Naive thymus-derived CD8-positive, alpha-beta T cell (primary cell): ENCODE data around the gene TSPAN5. TPM values are rescaled to one million over a fixed set of nuclear protein-coding genes. Genes with fewer than 3 reads are reported as not detected.

Experiments used
- ATAC-seq, 2 donors: fragments of 150-1000 bp; cut with Tn5 transposase in 1 of 2; sonication (Bioruptor Pico), chemical (Tn5 transposase) in 1 of 2; 1 replicate in 1 of 2; 2 replicates in 1 of 2; pipeline ENCODE4 v1.10.0; 2021; ENCODE audit warnings: mild to moderate bottlenecking in 2 of 2, moderate library complexity in 2 of 2
- POLR2A ChIA-PET: fragments of 350-600 bp; sonication (Branson Sonifier 250); formaldehyde crosslinking; loops from one replicate; lab custom pipeline; 2021; ENCODE audit warnings: antibody characterized with exemption; lab: Charles Lee
- DNase-seq, 10 donors: peaks; one replicate each; pipeline versions ENCODE4 v3.0.0 to v3.0.0-alpha.2; 2020 to 2022
- H3K27ac Mint-ChIP-seq, 10 donors: one replicate each; pipeline ENCODE4 v1.8.0; 2020 to 2022; ENCODE audit warnings: mild to moderate bottlenecking in 10 of 10, mixed read lengths in 10 of 10, moderate library complexity in 4 of 10, inconsistent platforms in 1 of 10
- H3K27me3 Mint-ChIP-seq, 5 donors: one replicate each; pipeline ENCODE4 v1.8.0; 2021 to 2022; ENCODE audit warnings: mixed read lengths in 5 of 5
- H3K36me3 Mint-ChIP-seq, 3 donors: one replicate each; pipeline ENCODE4 v1.8.0; 2020 to 2022; ENCODE audit warnings: mixed read lengths in 3 of 3, mild to moderate bottlenecking in 2 of 3, inconsistent platforms in 1 of 3
- H3K4me1 Mint-ChIP-seq, 4 donors: one replicate each; pipeline ENCODE4 v1.8.0; 2021 to 2022; ENCODE audit warnings: mixed read lengths in 4 of 4
- H3K4me3 Mint-ChIP-seq, 10 donors: one replicate each; pipeline ENCODE4 v1.8.0; 2020 to 2022; ENCODE audit warnings: mild to moderate bottlenecking in 10 of 10, mixed read lengths in 10 of 10, moderate library complexity in 6 of 10, inconsistent platforms in 1 of 10
- H3K9me3 Mint-ChIP-seq, 9 donors: one replicate each; pipeline ENCODE4 v1.8.0; 2020 to 2022; ENCODE audit warnings: mixed read lengths in 9 of 9, mild to moderate bottlenecking in 3 of 9, inconsistent platforms in 1 of 9, moderate library complexity in 1 of 9
- polyA plus RNA-seq, 3 donors: library from polyadenylated mRNA; unstranded; fragments of 300-500 nt; fragmentation: Illumina TruSeq; gene quantifications; one replicate each; pipeline ENCODE4 v1.2.3, GENCODE V29; 2021
- total RNA-seq, 8 experiments: library from RNA in 2 of 8; stranded (reverse) in 2 of 8; gene quantifications; one replicate each; pipeline ENCODE4 v1.2.3 and lab custom pipeline; 2021 to 2026

The TSPAN5 gene
- total and polyA plus RNA-seq, 5 experiments from 2014 or later: 5.0 to 13.9 (median 5.9) TPM

DNA sequence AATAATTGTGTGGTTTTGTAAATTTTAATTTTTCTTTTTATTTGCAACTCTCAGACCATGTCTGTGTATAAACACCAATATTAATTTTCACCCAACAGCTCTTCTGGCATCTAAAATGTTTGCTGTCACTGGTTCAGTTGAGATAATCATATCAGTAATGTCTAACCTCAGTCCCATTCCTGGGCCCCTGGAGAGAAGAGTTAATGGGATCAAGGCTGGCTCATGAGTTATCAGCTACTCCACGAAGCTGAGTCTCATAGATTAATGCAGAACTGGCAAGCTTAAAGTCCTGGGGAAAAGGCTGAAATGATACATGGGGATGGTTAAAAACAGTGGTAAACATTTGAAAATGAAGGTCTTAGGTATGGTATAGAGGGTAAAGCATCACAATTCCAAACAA is 28.4 kb upstream of the TSPAN5 start:
- POLR2A ChIA-PET: no interaction called here
- no peak for DNase-seq
- Mint-ChIP-seq H3K9me3 (peaks cover 0 to 9% (median 0%) of the 10 kb centered on the region in 9 donors), H3K27ac (peak overlapping the region in 1 of 10 donors; percentile 29), H3K36me3 (no peaks in the 10 kb centered on the region), H3K27me3 (no peaks in the 10 kb centered on the region), H3K4me3 (peak overlapping the region in 1 of 10 donors; percentile 62), H3K4me1 (peaks cover 29 to 67% (median 45%) of the 10 kb centered on the region in 4 donors)
- no peak for ATAC-seq

DNA sequence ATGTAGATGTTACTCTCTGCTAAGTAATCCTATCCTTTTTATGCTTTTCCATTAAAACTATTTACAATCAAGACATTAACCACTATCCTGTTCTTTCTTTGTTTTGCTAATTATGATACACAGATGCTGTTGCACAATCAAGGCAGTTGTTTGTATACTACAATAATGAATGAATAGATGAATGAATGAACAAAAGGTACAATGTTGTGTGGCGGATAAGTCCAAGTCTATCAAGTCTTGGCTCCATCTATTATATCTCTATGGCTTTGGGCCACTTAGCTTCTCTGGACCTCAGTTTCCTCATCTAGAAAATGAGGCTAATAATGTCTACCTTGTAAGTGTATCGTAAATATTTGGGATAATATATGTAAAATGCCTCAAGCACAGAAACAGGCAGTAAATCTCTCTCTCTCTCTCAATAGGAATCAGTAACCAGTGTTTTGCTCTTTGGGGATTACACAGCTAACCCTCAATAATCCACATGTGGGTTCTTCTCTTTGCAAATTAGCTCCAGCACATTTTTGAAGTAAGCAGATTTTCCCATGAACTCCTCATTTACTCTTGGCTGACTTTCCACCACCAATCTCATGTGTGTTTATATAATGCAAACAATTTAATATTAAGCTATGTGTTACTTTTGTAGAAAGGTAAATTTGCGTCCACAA is 27.8 kb upstream of the TSPAN5 start:
- peak overlapping the region in 1 of 10 donors; percentile 3 for H3K4me3 Mint-ChIP-seq
- H3K27ac Mint-ChIP-seq: peak overlapping the region in 1 of 10 donors; percentile 39
- peaks cover 29 to 67% (median 45%) of the 10 kb centered on the region in 4 donors for H3K4me1 Mint-ChIP-seq
- no peak for ATAC-seq
- no peaks in the 10 kb centered on the region for H3K36me3 Mint-ChIP-seq
- no peak for DNase-seq
- H3K9me3 Mint-ChIP-seq: peaks cover 0 to 9% (median 0%) of the 10 kb centered on the region in 9 donors
- no peaks in the 10 kb centered on the region for H3K27me3 Mint-ChIP-seq
- POLR2A ChIA-PET: no interaction called here

DNA sequence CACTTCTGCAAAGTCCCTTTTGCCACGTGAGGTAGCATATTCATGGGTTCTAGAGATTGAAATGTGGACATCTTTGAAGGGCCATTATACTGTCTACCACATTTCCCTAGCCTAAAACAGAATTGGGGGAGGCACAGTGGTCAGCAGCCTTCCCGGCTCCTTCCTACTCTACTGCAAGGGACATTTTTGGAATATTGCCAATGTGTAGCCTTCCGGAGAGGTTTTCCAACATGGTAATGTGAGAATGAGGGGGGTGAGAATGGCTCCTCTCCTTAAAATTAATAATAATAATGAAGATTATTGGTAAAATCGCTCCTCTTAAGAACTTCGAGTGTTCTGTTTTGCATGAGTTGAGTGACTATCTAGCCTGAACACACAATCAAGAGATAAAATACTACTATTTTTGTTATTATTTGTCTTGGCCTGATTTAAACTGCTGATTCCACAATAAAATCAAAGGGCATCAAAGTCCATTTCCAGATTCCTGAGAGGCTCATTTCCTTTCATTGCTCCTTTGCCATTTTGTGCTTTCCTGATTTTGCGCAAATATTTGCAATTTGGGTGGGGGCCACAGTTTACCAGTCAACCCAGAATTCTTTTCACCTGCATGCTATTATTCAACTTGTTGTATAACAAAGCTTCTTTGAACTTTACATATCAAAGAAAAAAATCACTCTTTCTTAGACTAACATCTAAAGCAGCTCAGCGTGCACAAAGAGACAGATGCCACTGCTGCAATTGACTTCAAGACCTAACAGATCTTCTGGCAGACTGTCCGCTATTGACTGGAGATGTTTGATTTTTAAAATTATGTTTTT is 27.0 kb upstream of the TSPAN5 start:
- Mint-ChIP-seq H3K27me3 (no peaks in the 10 kb centered on the region), H3K27ac (peak overlapping the region in 3 of 10 donors; percentile 6 to 39 (median 19)), H3K4me3 (peak overlapping the region in 2 of 10 donors; percentile 3 to 6), H3K9me3 (peaks cover 0 to 3% (median 0%) of the 10 kb centered on the region in 9 donors), H3K4me1 (peaks cover 25 to 61% (median 43%) of the 10 kb centered on the region in 4 donors), H3K36me3 (no peaks in the 10 kb centered on the region)
- peak; percentile 63 to 66 for ATAC-seq
- DNase-seq: peak in 2 of 10 donors; percentile 41 to 48
- POLR2A ChIA-PET: no interaction called here

DNA sequence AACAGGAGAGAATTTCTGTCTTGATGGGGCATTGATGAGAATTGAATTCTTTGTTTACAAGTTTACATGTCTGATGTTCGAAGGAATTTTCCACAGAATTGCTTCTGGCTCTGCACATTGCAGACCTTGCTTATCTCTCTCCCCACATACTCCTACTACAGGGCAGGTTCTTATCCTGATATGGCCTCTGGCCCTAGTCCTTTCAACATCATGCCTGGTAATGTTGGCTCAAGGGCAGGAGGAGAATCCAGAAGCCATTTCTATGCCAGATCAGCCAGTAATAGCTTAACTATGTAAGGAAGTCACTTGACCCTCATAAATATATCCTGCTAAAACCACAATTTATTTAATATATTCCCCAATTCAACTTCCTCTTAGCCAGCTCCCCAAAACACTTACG is 24.3 kb upstream of the TSPAN5 start:
- POLR2A ChIA-PET: interaction anchor here (0.7 kb wide), 1 partner anchor 422 kb away, joined by 3 read pairs; no protein-coding TSS in a partner anchor
- H3K36me3 Mint-ChIP-seq: no peaks in the 10 kb centered on the region
- peaks cover 9 to 35% (median 19%) of the 10 kb centered on the region in 4 donors for H3K4me1 Mint-ChIP-seq
- H3K27ac Mint-ChIP-seq: no peak overlapping the region
- no peaks in the 10 kb centered on the region for H3K27me3 Mint-ChIP-seq
- no peak for ATAC-seq
- DNase-seq: no peak
- H3K4me3 Mint-ChIP-seq: no peak overlapping the region
- no peaks in the 10 kb centered on the region for H3K9me3 Mint-ChIP-seq

DNA sequence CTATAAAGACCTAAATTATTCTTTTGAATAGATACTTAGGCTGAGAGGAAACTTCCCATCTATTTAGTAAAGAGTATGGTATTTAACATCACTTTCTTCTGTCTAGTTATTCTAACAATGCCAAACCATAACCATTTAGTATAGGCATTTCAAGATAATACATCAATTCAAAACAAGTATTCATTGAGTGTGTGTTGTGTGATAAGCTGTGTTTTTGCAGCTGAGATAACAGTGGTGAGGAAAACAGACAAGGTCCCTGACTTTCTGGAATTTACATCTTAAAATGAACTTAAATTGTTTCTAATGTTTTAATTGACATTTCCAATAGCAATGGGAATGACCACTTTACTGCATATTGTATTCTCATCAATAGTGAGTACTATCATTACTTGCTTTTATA is 22.4 kb upstream of the TSPAN5 start:
- ATAC-seq: no peak
- Mint-ChIP-seq H3K4me1 (peaks cover 4 to 18% (median 8%) of the 10 kb centered on the region in 4 donors), H3K9me3 (no peaks in the 10 kb centered on the region), H3K36me3 (no peaks in the 10 kb centered on the region), H3K4me3 (no peak overlapping the region), H3K27me3 (no peaks in the 10 kb centered on the region), H3K27ac (no peak overlapping the region)
- POLR2A ChIA-PET: no interaction called here
- no peak for DNase-seq

DNA sequence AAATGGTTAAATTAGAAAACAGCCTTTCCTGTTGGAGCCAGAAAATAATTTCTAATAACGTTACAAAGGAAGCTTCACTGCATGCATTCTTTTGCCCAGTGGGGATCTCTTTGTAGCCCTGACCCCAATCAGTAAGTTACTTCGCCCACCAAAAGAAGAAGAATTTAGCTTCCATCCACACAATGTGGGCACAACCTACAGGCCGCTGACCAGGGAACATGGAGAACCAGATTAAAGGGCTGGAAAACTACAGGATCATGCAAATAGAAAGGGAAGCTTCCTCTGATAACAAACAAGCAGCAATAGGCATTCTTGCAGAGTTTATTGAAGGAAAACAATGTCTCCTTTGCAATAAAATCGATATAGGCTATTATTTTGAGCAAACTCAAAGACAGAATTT is 21.3 kb upstream of the TSPAN5 start:
- no peak overlapping the region for H3K4me3 Mint-ChIP-seq
- DNase-seq (no peak), ATAC-seq (no peak)
- no peak overlapping the region for H3K27ac Mint-ChIP-seq
- POLR2A ChIA-PET: no interaction called here
- H3K4me1 Mint-ChIP-seq: peaks cover 0 to 7% (median 3%) of the 10 kb centered on the region in 4 donors
- H3K36me3 Mint-ChIP-seq: no peaks in the 10 kb centered on the region
- no peaks in the 10 kb centered on the region for H3K27me3 Mint-ChIP-seq
- H3K9me3 Mint-ChIP-seq: no peaks in the 10 kb centered on the region

DNA sequence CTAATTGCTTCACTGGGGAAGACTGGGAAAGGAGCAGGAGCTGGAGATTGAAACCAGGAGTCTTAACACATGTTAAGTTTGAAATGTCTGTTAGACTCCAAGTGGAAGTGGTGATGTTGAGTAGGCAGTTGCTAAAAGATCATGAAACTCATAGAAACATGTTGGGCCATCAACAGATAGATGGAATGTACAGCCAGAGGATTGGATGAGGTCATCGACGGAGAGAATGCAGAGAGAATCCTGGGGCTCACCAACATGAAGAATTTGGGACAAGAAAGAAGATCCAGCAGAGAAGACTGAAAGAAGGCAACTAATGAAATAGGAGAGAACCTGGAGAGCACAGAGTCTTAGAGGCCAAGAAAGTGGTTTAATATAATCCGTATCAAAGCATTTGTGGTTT is 19.4 kb upstream of the TSPAN5 start:
- POLR2A ChIA-PET: no interaction called here
- ATAC-seq (no peak), DNase-seq (no peak)
- no peak overlapping the region for H3K4me3 Mint-ChIP-seq
- peaks cover 5 to 13% (median 11%) of the 10 kb centered on the region in 4 donors for H3K4me1 Mint-ChIP-seq
- H3K27ac Mint-ChIP-seq: no peak overlapping the region
- no peaks in the 10 kb centered on the region for H3K9me3 Mint-ChIP-seq
- no peaks in the 10 kb centered on the region for H3K36me3 Mint-ChIP-seq
- peaks cover 0 to 2% (median 0%) of the 10 kb centered on the region in 5 donors for H3K27me3 Mint-ChIP-seq

DNA sequence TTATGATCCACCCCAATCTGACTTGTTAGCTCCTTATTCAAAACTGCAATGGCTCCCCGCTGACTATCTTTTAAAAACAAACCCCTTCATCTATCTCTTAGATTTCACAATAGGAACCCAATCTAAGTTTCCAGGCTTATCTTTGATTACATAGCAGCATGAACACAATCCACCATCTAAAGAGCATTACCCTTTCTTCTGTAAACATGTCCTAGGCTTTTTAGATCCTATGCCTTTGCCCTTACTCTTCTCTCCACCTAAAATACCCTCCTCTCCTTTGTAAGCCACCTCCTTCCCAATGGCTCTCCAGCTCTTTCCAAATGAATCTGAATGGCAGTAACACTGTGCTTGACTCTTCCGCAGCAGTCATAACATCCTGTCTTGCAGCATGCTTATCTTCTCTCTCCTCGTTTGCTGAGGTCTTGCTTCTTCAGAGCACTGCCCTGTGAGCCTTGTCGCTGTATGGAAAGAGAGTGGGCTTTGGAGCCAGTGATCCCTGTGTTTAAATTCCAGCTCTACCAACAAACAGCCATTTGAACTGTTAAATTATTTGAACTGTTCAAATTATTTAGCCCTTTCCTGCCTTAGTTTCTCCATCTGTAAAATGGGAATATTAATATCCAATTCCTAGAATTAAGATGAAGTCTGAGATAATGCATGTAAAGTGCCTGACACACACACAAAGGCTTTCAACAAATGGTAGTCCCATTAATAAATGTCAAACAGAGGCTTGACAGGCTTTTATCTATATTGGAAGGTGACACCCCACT is 16.2 kb upstream of the TSPAN5 start:
- peaks cover 0 to 2% (median 0%) of the 10 kb centered on the region in 5 donors for H3K27me3 Mint-ChIP-seq
- no peak overlapping the region for H3K4me3 Mint-ChIP-seq
- ATAC-seq (no peak), DNase-seq (no peak)
- no peaks in the 10 kb centered on the region for H3K9me3 Mint-ChIP-seq
- H3K27ac Mint-ChIP-seq: peak overlapping the region in 1 of 10 donors; percentile 5
- H3K36me3 Mint-ChIP-seq: no peaks in the 10 kb centered on the region
- POLR2A ChIA-PET: no interaction called here
- H3K4me1 Mint-ChIP-seq: peaks cover 9 to 17% (median 13%) of the 10 kb centered on the region in 4 donors

DNA sequence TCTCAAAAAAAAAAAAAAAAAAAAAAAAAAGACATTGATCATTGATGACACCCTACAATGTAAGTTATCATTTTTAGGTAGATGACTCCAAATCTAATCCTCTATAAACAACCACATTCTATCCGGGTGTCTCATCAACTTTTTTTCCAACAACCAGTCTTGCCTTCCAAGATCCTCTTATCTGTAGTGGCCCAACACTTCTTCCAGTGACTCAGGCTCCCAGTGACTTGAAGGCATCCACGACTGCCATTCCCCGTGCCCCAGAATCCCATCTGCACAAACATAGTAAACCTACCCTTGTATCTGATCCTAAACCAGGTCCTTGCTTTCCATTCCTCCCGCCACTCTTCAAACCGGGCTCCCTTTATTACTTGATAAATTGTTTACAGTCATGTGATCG is 15.6 kb upstream of the TSPAN5 start:
- ATAC-seq (no peak), DNase-seq (no peak)
- H3K27me3 Mint-ChIP-seq: peaks cover 0 to 2% (median 0%) of the 10 kb centered on the region in 5 donors
- H3K36me3 Mint-ChIP-seq: no peaks in the 10 kb centered on the region
- H3K9me3 Mint-ChIP-seq: no peaks in the 10 kb centered on the region
- H3K4me3 Mint-ChIP-seq: no peak overlapping the region
- H3K4me1 Mint-ChIP-seq: peaks cover 9 to 17% (median 13%) of the 10 kb centered on the region in 4 donors
- POLR2A ChIA-PET: no interaction called here
- H3K27ac Mint-ChIP-seq: no peak overlapping the region

DNA sequence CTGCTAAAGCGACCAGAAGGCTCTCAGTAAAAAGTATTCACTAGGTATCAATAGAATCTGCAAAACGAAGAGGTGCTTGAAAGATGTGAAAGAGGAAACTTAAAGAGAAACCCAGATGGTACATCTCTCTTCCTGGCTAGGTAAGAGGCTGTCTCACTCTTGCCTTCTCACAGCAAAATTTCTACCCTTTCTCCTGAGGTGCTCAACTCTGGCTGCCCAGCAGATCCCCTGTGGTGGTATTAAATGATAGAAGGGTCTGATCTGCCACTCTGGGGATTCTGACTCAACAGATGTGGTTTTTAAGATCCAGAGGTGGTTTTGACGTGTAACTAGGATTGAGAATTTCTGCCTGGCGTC is 14.9 kb upstream of the TSPAN5 start:
- Mint-ChIP-seq H3K9me3 (no peaks in the 10 kb centered on the region), H3K27me3 (peaks cover 0 to 2% (median 0%) of the 10 kb centered on the region in 5 donors), H3K36me3 (no peaks in the 10 kb centered on the region), H3K4me3 (peak overlapping the region in 2 of 10 donors; percentile 1 to 31), H3K4me1 (peaks cover 9 to 17% (median 13%) of the 10 kb centered on the region in 4 donors), H3K27ac (peak overlapping the region in 3 of 10 donors; percentile 2 to 57 (median 4))
- ATAC-seq: no peak
- DNase-seq: no peak
- POLR2A ChIA-PET: no interaction called here

DNA sequence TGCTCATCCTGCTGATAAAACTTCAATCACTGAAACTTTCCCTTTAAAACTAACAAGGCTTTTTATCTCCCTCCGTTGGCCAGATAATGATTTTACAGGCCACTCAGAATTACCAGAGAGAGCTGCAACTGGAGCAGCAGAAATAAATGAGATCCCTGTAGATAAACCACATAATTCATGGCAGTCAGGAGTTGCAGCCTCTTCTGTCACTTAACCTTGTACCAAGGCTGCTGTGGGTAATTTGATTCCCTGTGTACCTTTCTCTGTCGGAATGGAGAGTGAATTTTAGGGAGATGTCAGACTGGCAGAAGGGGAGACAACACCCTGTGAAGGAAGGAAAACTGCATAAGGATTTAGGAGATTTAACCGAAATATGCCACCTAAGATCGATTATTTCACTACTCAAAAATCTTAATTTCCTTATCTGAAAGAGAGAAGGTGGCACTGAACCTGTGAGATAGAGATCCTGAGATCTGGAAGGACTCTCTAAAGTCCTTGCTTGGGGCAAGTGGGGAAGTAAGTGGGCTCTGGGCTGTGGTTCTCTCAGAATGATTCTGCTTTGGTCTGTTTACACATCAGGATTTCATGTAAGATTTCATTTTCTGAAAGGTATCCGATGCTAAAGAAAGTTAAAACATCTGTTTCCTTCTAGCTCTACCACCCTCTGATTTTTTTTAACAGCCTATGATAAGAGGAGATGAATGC is 14.3 kb upstream of the TSPAN5 start:
- POLR2A ChIA-PET: no interaction called here
- ATAC-seq (no peak), DNase-seq (no peak)
- Mint-ChIP-seq H3K4me3 (peak overlapping the region in 2 of 10 donors; percentile 1 to 31), H3K36me3 (no peaks in the 10 kb centered on the region), H3K9me3 (no peaks in the 10 kb centered on the region), H3K27me3 (peaks cover 0 to 2% (median 0%) of the 10 kb centered on the region in 5 donors), H3K27ac (peak overlapping the region in 3 of 10 donors; percentile 2 to 57 (median 4)), H3K4me1 (peaks cover 9 to 17% (median 12%) of the 10 kb centered on the region in 4 donors)

DNA sequence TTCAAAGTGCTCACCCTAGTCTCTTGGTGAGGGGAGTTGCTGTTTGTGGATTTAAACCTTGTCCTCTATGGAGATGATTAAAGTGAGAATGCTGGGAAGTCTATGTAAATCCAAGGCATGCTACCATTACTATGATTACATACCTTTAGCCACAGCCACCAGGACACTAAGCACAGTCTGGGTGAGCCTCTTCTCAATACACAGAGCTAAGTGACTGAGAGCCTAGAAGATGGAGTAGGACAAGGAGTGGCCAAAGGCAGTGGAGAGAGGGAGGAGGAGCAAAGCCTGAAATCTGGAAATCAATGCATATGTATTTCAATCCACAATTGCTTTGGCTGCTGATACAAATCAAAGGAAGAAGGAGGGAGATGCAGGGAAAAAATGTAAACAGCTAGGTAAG is 12.7 kb upstream of the TSPAN5 start:
- H3K27me3 Mint-ChIP-seq: peaks cover 0 to 2% (median 0%) of the 10 kb centered on the region in 5 donors
- H3K4me1 Mint-ChIP-seq: peaks cover 9 to 18% (median 12%) of the 10 kb centered on the region in 4 donors
- no peak overlapping the region for H3K4me3 Mint-ChIP-seq
- DNase-seq: no peak
- ATAC-seq: no peak
- H3K27ac Mint-ChIP-seq: no peak overlapping the region
- POLR2A ChIA-PET: no interaction called here
- H3K36me3 Mint-ChIP-seq: no peaks in the 10 kb centered on the region
- H3K9me3 Mint-ChIP-seq: no peaks in the 10 kb centered on the region
